ENCODE measurements around the gene GPR61.

- TF ChIP-seq CTCF (IDR thresholded peaks at IDR 0.05), result no peak
- TF ChIP-seq POLR2A (IDR thresholded peaks at IDR 0.05), result no peak
Observed at GRCh38 chr1:109564194-109564878, 24.7 kb downstream of the GPR61 start.
